Stimulated activated CD8-positive, alpha-beta memory T cell treated with anti-CD3 and anti-CD28 coated beads, Interleukin-7, amount 100 ng/mL, for 24 hours (primary cell): Measurements from ENCODE around the gene CMSS1.

Experiments used
- DNase-seq: peaks from one replicate; pipeline ENCODE4 v3.0.0-alpha.2; 2020; ENCODE audit warnings: low read depth

The CMSS1 gene

GRCh38 chr3:99934975-99935797 lies 117.5 kb downstream of the CMSS1 start:
- no peak for DNase-seq

- no peak for DNase-seq
Observed at GRCh38 chr3:99938270-99938911, 120.7 kb downstream of the CMSS1 start.

- no peak for DNase-seq
Observed at GRCh38 chr3:99939876-99940275, 122.2 kb downstream of the CMSS1 start.

GRCh38 chr3:99940350-99940749 lies 122.7 kb downstream of the CMSS1 start:
- no peak for DNase-seq

- DNase-seq = no peak
Observed at GRCh38 chr3:99941211-99941610, 123.5 kb downstream of the CMSS1 start.

GRCh38 chr3:99943931-99944761 lies 126.5 kb downstream of the CMSS1 start:
- no peak for DNase-seq

GRCh38 chr3:99945328-99945995 lies 127.8 kb downstream of the CMSS1 start:
- no peak for DNase-seq

GRCh38 chr3:99947356-99947755 lies 129.7 kb downstream of the CMSS1 start:
- DNase-seq = no peak

GRCh38 chr3:99948467-99949089 lies 130.9 kb downstream of the CMSS1 start:
- no peak for DNase-seq

GRCh38 chr3:99949956-99950670 lies 132.5 kb downstream of the CMSS1 start:
- no peak for DNase-seq

- no peak for DNase-seq
Observed at GRCh38 chr3:99950921-99951320, 133.3 kb downstream of the CMSS1 start.

GRCh38 chr3:99951701-99952100 lies 134.0 kb downstream of the CMSS1 start:
- no peak for DNase-seq

GRCh38 chr3:99952306-99952705 lies 134.6 kb downstream of the CMSS1 start:
- DNase-seq = no peak

- no peak for DNase-seq
Observed at GRCh38 chr3:99953596-99953995, 135.9 kb downstream of the CMSS1 start.

- DNase-seq = no peak
Observed at GRCh38 chr3:99954914-99955644, 137.4 kb downstream of the CMSS1 start.

- no peak for DNase-seq
Observed at GRCh38 chr3:99955773-99956562, 138.3 kb downstream of the CMSS1 start.

- DNase-seq = no peak
Observed at GRCh38 chr3:99957151-99957796, 139.6 kb downstream of the CMSS1 start.

GRCh38 chr3:99958222-99958912 lies 140.7 kb downstream of the CMSS1 start:
- no peak for DNase-seq
